Left kidney (tissue), 2 donors: Measurements from ENCODE around the gene PPA2. TPM values are rescaled to one million over a fixed set of nuclear protein-coding genes. Genes with fewer than 3 reads are reported as not detected.
"Not testable (repeated sequence)": the region's sequence is repeated elsewhere in the genome, so short reads cannot be mapped to it uniquely, and the experiment has no call there.

Experiments used
- DNase-seq: peaks from one replicate; pipeline ENCODE4 v3.0.0-alpha.2; 2013
- polyA plus RNA-seq: library from polyadenylated mRNA; unstranded; fragments of 120-200 nt; gene quantifications from one replicate; pipeline ENCODE4 v1.2.1, GENCODE V29; 2013; ENCODE audit not compliant: insufficient read length

PPA2 gene
- polyA plus RNA-seq, 1 donor = 115 TPM

DNA sequence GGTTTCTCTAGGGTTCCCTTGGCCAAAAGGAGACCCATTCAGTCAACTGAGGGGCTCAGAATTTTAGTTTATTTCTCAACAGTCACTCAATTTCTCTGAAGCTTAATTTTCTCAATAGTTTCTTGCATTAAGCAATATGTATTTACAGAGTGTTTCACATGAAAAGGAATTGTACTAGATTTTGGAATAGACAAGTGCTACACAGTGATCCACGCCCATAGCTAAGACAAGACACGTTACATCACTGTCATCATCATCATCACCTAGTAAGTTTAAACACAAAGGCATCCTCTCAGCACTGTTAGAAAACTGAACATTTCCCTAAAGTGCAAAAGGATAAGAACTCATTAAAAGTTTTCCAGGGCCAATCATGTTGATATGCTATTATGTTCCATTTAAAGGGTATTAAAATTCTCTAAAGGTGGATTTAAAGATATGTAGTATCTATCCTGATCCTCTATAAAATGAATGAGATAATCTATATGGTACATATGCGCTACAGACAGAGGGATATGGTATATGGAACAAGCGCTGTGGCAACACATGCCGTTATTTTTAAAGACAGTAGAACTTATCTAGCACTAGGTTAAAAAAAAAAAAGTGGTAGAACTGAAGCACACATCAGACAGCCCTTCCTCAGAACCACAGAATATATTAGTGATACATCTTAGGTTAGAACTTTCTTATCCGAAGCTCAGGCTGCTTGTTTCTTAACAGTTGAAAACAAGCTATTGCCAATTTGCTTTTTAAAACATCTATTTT lies 12.1 kb downstream of the PPA2 start:
- DNase-seq = no peak

DNA sequence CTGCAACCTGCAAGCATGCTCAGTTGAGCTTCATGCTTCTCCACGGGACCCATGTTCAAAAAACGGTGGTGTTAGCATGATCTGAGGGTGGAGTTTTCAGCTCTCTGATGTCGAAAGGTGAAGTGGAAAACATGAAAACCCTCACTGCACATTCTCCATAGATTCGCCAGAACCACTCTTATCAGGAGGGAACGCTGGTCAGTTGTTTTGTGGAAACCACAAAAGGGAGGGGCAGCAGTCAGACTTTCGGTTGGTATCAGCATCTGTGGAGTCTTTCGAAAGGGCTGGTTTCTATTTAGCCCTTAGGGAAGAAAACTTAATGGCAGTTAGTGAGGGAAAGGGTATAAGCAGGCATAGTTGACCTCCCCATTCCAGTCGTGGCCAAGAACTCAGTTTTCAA lies 12.6 kb downstream of the PPA2 start:
- no peak for DNase-seq

DNA sequence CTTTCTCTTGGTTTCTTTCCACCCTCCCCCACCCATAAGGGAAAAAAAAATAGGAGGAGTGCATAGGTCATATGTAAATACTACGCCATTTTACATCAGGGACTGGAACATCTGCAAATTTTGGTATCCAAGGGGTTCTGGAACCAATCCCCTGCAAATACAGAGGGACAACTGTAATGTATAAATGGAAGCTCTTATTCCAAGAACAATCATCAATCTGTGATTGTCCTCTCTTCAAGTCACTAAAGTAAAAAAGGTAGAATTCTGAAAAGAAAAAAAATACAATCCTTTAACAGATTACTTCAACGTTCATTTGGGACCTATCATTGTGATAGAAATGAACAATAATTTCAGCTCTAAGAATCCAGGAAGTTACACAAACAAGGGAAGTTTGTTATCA lies 13.6 kb downstream of the PPA2 start:
- DNase-seq = no peak

GRCh38 chr4:105458541-105458940 lies 15.3 kb downstream of the PPA2 start:
- DNase-seq = not testable (repeated sequence)

GRCh38 chr4:105458001-105458400 lies 15.9 kb downstream of the PPA2 start:
- DNase-seq = no peak

GRCh38 chr4:105455998-105456397 lies 17.9 kb downstream of the PPA2 start:
- DNase-seq = no peak

DNA sequence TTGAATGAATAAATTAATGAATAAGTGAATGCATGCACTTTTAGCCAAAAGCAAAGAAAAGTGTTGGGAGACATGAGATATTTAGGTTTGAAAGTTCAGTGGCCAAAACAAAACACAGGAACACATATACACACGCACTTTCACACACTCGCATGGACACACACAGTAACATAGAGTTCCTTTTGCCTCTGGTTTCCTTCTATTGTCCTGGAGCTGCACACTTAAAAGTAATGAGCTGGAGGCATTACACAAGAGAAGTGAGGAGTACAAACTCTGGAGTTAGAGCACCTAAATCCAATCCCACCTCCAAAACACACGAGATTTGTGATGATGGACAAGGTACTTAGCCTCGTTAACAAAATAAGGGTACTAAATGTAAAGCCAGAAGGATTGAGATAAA lies 18.7 kb downstream of the PPA2 start:
- DNase-seq = no peak

GRCh38 chr4:105453550-105454205 lies 20.2 kb downstream of the PPA2 start:
- no peak for DNase-seq

- DNase-seq = no peak
Measured at GRCh38 chr4:105451346-105451745, 22.5 kb downstream of the PPA2 start.

- no peak for DNase-seq
Measured at GRCh38 chr4:105440890-105441289, 33.0 kb downstream of the PPA2 start.

- no peak for DNase-seq
Measured at GRCh38 chr4:105437637-105438036, 36.2 kb downstream of the PPA2 start.

DNA sequence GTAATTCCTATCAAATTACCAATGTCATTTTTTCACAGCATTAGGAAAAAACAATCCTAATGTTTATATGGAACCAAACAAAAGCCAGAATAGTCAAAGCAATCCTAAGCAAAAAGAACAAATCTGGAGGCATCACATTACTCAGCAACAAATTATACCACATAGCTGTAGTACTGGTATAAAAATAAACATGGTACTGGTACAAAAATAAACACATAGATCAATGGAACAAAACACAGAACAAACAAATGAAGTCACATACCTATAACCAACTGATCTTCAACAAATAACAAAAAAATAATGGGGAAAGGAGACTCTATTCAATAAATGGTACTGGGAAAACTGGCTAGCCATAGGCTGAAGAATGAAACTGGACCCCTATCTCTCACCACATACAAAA lies 37.4 kb downstream of the PPA2 start:
- no peak for DNase-seq

DNA sequence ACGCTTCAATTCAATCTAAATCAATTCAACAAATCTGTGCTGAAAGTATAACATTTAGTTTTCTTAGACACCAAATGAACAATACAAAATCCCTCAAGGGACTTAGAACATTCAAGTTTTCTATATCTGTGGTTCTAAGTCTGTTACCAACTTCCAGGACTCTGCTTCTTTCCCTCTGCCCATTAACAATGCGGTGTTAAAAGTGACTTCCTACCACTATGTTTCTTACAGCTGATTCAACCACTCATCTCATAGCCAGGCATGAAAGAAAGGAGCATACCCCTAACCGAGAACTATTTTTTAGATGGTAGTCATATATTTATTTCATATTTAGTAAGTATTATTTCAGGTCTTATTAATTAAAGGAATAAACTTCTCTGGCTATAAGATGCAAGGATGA lies 38.9 kb downstream of the PPA2 start:
- no peak for DNase-seq

DNA sequence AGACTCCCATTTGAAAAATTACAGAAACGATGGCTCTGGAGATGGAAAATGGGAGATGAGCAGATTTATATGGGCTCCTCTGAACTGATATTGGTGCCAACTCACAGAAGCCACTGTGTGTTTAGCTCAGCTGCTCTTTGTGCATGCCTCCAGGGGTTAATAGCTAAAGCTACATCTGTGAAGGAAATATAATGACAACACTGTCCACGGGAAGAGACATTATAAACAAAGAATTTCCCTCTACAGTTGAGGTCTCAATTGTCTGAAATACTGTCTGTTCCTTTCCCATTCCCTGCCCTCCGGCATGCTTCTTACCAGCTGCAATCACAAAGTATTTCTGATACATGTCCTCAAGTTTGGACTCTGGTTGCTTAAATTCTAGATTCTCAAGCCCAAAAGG lies 40.4 kb downstream of the PPA2 start:
- DNase-seq = no peak

- no peak for DNase-seq
Measured at GRCh38 chr4:105432438-105432837, 41.4 kb downstream of the PPA2 start.

- DNase-seq = no peak
Measured at GRCh38 chr4:105430811-105431210, 43.1 kb downstream of the PPA2 start.

DNA sequence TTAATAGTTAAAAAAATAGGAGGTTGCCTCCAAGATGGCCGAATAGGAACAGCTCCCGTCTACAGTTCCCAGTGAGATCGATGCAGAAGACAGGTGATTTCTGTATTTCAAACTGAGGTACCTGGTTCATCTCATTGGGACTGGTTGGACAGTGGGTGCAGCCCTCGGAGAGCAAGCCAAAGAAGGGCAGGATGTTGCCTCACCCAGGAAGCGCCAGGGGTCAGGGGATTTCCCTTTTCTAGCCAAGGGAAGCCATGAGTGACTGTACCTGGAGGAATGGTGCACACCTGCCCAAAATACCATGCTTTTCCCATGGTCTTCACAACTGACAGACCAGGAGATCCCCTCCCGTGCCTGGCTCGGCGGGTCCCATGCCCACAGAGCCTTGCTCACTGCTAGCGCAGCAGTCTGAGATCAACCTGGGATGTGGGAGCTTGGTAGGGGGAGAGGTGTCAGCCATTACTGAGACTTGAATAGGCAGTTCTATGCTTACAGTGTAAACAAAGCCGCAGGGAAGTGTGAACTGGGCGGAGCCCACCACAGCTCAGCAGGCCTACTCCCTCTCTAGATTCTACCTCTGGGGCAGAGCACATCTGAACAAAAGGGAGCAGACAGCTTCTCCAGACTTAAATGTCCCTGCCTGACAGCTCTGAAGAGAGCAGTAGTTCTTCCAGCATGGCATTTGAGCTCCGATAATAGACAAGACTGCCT lies 47.5 kb downstream of the PPA2 start:
- no peak for DNase-seq

DNA sequence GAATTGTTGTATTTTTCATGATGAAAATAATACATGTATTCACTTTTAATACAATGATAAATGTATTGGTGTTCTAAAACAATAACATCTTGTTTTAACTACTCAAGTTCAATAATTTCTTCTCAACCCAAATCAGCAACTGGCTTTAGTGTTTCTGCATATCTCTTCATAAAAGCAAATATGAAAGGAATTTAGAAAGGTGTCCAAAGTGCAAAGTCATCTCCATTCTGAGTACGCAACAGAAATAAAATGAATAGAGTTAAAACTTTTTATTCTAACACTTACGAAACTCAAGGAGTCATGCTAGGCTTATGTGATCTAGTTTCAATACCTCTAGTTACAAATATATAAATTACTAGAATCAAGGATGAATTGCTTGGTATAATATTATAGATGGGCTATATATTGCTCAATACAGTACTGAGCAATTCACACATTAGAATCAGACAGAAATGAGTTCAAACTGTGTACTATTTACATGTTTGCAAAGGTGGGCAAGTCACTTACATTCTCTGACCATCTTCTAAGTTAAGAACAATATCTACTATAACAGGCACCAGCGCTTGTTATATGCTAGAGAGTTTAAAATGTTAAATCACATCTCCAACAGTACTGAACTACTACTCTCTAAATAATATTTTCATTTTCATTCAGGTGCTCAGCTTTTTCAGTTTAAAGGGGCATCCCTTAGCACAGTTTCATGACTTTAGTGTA lies 51.5 kb downstream of the PPA2 start:
- no peak for DNase-seq

GRCh38 chr4:105417624-105418023 lies 56.2 kb downstream of the PPA2 start:
- DNase-seq = no peak

DNA sequence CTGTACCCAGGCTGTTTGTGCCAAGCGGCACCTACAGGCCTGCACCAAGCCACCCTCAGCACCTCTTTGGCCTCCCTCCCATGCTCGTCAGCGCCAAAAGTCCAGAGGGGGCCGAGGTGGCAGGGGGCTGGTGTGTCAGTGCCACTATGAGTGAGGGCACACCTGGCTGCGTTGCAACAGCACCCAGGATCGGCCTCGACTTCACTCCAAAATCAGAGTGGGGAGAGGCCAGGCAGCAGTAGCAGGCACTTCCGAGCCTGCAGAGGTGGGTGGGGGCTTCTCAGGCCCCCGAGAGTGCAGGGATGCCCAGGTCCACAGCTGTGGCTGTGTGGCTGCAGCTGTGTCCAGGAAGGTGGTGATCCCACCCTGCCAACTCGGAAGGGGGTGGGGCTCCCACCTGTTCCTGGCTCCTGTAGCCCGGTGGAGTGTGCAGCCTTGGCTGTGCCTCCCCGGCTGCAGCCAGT lies 58.5 kb downstream of the PPA2 start:
- DNase-seq = no peak

GRCh38 chr4:105414316-105414715 lies 59.5 kb downstream of the PPA2 start:
- DNase-seq = no peak

DNA sequence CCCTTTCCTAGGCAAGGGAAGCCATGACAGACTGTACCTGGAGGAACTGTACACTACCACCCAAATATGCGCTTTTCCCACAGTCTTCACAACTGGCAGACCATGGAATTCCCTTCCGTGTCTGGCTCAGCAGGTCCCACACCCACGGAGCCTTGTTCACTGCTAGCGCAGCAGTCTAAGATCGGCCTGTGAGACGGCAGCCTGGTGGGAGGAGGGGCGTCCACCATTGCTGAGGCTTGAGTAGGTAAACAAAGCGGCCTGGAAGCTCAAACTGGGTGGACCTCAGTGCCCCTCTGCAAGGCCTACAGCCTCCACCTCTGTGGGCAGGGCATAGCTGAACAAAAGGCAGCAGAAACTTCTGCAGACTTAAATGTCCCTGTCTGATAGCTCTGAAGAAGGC lies 64.7 kb downstream of the PPA2 start:
- not testable (repeated sequence) for DNase-seq
